Vagina (tissue), 2 donors: ENCODE measurements around the gene NKAIN2.

Experiments
- CTCF ChIP-seq, 3 experiments: fragments of 450-650 bp in 2 of 3; fragments of 200-600 bp in 1 of 3; sonication (generic) in 1 of 3; IDR thresholded peaks; one replicate each; pipeline ENCODE4 v1.5.1; 2017 to 2019; ENCODE audit warnings: antibody characterized with exemption in 3 of 3, mild to moderate bottlenecking in 2 of 3, moderate library complexity in 2 of 3
- POLR2AphosphoS5 ChIP-seq, 2 donors: sonication (generic); formaldehyde crosslinking; IDR thresholded peaks; one replicate each; pipeline ENCODE4 v1.9.0; 2017; ENCODE audit warnings: antibody characterized with exemption in 2 of 2, mild to moderate bottlenecking in 2 of 2, low read depth in 1 of 2; ENCODE audit not compliant: insufficient read depth in 1 of 2

- TF ChIP-seq POLR2AphosphoS5 (IDR thresholded peaks at IDR 0.05; ENCODE audit: insufficient read depth in 1 of 2, low read depth in 1 of 2): no peak
- TF ChIP-seq CTCF (IDR thresholded peaks at IDR 0.05): no peak
Observed at GRCh38 chr6:124607119-124607627, 803.5 kb downstream of the NKAIN2 start.
